IPS DF 4.7 (cell line): Measurements from ENCODE around the gene MBD3L3.
"Not testable (repeated sequence)": the region's sequence is repeated elsewhere in the genome, so short reads cannot be mapped to it uniquely, and the experiment has no call there.

Source experiments
- DNase-seq: peaks from one replicate; pipeline ENCODE4 v3.0.0-alpha.2; 2013; ENCODE audit warnings: low spot score; ENCODE audit errors: extremely low read depth

MBD3L3 gene

DNA sequence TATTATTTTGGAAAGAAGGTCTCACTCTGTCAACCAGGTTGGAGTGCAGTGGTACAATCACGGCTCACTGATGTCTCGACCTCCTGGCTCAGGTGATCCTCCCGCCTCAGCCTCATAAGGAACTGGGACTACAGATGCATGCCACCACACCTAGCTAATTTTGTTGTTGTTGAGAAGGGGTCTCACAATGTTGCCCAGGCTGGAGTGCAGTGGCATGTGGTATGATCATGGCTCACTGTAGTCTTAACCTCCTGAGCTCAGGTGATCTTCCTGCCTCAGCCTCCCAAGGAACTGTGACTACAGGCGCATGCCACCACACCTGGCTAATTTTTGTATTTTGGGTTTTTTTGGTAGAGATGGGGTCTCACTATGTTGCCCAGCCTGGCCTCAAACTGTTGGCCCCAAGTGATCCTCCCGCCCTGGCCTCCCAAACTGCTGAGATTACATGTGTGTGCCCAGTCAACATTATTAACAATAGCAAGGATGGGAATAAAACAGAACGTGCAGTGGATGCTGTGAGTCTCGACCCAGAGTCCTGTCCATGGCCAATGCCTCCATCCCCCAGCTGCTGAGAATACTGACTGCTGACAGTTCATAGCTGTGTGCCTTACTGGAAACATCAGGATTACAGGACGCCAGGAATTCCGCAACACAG lies 5.4 kb upstream of the MBD3L3 start:
- DNase-seq = no peak

DNA sequence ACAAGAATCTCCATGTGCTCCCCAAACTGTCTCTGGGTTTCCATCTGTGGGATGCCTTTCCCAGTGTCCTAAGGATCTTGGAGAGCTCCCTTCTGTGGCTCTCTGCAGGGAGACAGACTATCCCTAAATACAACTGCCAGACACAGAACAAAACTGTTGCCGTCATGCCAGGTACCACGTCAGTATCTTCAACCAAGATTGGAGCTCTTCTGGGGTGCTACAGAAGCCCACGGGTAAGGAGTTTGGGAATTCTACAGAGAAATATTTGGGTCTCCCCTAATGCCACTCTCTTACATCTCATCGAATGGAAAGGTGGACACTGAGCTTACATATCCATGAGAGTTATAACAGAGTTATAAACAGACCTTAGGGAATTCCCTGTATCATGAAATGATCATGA lies 4.9 kb upstream of the MBD3L3 start:
- no peak for DNase-seq

DNA sequence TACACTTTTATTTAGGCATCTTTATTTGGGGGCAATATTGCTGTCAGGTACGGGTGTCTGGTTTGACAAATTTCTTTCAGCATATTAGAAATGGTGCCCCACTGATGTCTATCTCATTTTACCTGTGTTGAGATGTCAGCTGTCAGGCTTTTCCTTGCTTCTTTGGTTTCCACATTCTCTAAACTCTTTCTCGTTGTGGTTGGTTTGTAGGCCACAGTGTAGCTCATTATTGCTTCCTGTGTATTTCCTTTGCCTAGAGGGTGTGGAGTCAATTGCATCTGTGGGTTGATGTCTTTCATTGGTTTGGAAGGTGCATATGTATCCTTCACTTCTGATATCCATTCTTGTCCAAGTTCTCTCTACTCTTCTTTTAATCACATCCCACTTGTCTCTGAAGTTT lies 1.5 kb upstream of the MBD3L3 start:
- DNase-seq = not testable (repeated sequence)

DNA sequence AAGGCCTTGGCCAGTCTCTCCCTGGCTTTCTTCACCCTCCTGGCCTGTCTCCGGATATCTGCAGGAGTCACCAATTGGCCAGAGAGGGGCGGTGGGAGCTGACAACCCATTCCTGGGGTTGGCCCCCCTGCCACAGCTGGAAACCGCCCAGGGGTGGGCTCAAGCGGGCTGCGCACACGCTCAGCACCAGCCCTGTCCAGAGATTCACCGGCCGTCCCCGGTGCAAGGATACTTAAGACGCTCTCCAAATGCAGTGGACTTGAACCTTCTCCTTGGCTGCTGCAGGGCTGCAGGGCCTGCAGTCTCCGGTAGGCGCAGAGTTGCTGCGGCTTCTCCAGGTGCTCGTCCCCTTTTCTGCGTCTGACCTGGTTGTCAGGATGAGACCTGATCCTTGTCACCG lies 2.1 kb downstream of the MBD3L3 start:
- not testable (repeated sequence) for DNase-seq

DNA sequence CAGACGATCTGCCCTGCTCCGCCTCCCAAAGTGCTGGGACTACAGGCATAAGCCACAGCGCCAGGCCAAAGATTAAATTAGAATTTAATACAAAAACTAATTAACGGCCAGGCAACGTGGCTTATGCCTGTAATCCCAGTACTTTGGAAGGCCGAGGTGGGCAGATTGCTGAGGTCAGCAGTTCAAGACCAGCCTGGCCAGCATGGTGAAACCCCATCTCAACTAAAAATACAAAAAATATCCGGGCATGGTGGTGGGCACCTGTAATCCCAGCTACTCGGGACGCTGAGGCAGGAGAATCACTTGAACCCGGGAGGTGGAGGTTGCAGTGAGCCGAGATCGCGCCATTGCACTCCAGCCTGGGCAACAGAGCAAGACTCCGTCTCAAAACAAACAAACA lies 2.8 kb downstream of the MBD3L3 start:
- DNase-seq = not testable (repeated sequence)

DNA sequence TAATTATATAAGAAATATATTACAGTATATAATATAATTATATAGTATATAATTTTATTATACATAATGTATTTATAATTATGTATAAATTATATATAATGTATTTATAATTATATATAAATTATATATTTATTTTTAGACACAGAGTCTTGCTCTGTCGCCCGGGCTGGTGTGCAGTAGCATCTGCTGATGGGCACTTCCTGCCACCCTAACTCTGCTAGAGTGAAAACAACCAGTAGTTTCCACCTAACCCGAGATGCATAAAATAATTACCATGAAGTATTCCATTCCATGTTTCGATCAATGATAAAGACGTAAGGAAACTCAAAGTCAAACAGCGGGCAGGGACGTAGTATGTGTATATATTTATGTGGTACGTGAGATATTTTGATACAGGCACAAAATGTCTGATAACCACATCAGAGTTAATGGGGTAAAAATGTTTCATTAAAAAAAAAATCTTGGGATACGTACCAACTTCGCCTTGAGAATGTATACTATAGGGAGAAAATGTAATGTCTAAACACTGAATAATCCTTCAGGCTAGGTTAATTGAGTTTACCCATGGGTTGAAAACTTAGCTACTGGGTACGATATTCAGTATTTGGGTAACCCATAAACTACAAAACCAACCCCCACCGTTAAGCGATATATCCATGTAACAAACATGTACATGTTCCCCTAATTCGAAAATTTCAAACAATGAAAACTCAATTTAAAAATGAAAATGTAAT lies 3.7 kb downstream of the MBD3L3 start:
- not testable (repeated sequence) for DNase-seq

DNA sequence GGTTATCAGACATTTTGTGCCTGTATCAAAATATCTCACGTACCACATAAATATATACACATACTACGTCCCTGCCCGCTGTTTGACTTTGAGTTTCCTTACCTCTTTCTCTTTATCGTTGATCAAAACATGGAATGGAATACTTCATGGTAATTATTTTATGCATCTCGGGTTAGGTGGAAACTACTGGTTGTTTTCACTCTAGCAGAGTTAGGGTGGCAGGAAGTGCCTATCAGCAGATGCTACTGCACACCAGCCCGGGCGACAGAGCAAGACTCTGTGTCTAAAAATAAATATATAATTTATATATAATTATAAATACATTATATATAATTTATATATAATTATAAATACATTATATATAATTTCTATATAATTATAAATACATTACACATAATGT lies 5.6 kb downstream of the MBD3L3 start:
- not testable (repeated sequence) for DNase-seq

DNA sequence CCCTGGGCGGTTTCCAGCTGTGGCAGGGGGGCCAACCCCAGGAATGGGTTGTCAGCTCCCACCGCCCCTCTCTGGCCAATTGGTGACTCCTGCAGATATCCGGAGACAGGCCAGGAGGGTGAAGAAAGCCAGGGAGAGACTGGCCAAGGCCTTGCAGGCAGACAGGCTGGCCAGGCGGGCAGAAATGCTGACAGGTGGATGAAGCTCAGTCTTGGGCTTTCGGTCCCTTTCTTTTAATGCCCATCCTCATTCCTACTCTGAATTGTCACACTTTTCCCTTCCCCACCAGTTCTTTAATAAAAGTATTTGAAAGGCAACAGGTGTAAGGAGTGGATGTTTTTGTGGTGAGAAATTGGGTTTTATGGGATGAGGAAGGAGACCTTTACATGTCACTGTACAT lies 7.1 kb downstream of the MBD3L3 start:
- not testable (repeated sequence) for DNase-seq

DNA sequence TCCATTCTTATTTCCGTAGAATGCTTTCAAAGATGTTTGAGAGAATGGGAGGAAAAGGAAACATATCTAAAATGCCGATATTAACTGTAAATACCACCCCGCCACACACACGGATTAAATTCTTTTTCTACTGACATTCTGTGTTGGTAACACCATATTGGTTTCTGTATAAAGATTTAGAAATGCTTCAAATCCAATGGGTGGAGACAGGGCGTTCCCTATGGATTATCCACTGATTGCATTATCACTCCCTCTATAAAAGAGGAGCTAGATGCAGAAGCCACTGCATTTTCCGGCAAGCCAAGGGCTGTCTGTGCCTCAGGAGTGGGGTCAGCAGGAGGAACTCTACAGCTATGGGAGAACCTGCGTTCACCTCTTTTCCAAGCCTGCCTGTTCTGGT lies 9.5 kb downstream of the MBD3L3 start, which contains the start of gene MBD3L2:
Gene MBD3L2 (plus strand): TSS at position 301 of the 400 bp plus-strand sequence. CDS start 53 bp downstream, at position 354.
- DNase-seq = not testable (repeated sequence)

DNA sequence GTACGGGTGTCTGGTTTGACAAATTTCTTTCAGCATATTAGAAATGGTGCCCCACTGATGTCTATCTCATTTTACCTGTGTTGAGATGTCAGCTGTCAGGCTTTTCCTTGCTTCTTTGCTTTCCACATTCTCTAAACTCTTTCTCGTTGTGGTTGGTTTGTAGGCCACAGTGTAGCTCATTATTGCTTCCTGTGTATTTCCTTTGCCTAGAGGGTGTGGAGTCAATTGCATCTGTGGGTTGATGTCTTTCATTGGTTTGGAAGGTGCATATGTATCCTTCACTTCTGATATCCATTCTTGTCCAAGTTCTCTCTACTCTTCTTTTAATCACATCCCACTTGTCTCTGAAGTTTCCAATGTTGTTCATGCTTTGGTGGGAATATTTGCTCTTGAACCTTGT lies 16.9 kb downstream of the MBD3L3 start:
- not testable (repeated sequence) for DNase-seq

DNA sequence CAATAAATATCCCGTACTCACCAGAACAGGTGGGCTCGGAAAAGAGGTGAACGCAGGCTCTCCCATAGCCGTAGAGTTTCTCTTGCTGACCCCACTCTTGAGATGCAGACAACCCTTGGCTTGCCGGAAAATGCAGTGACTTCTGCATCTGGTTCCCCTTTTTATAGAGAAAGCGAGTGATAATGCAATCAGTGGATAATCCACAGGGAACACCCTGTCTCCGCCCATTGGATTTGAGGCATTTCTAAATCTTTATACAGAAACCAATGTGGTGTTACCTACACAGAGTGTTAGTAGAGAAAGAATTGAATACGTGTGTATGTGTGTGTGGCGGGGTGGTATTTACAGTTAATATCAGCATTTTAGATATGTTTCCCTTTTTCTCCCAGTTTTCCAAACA lies 18.4 kb downstream of the MBD3L3 start, which contains the start of gene MBD3L4:
Gene MBD3L4 (minus strand): TSS at position 101 of the 400 bp plus-strand sequence. CDS start 35 bp downstream, at position 66.
- not testable (repeated sequence) for DNase-seq

DNA sequence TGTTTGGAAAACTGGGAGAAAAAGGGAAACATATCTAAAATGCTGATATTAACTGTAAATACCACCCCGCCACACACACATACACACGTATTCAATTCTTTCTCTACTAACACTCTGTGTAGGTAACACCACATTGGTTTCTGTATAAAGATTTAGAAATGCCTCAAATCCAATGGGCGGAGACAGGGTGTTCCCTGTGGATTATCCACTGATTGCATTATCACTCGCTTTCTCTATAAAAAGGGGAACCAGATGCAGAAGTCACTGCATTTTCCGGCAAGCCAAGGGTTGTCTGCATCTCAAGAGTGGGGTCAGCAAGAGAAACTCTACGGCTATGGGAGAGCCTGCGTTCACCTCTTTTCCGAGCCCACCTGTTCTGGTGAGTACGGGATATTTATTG lies 28.2 kb downstream of the MBD3L3 start, which contains the start of gene MBD3L5:
Gene MBD3L5 (plus strand): TSS at position 301 of the 400 bp plus-strand sequence. CDS start 34 bp downstream, at position 335.
- DNase-seq = not testable (repeated sequence)

DNA sequence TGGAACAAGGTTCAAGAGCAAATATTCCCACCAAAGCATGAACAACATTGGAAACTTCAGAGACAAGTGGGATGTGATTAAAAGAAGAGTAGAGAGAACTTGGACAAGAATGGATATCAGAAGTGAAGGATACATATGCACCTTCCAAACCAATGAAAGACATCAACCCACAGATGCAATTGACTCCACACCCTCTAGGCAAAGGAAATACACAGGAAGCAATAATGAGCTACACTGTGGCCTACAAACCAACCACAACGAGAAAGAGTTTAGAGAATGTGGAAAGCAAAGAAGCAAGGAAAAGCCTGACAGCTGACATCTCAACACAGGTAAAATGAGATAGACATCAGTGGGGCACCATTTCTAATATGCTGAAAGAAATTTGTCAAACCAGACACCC lies 29.7 kb downstream of the MBD3L3 start:
- not testable (repeated sequence) for DNase-seq

DNA sequence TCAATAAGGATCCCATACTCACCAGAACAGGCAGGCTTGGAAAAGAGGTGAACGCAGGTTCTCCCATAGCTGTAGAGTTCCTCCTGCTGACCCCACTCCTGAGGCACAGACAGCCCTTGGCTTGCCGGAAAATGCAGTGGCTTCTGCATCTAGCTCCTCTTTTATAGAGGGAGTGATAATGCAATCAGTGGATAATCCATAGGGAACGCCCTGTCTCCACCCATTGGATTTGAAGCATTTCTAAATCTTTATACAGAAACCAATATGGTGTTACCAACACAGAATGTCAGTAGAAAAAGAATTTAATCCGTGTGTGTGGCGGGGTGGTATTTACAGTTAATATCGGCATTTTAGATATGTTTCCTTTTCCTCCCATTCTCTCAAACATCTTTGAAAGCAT lies 37.1 kb downstream of the MBD3L3 start, which contains the start of gene MBD3L2B:
Gene MBD3L2B (minus strand): TSS at position 101 of the 400 bp plus-strand sequence. CDS start 34 bp downstream, at position 67.
- not testable (repeated sequence) for DNase-seq

DNA sequence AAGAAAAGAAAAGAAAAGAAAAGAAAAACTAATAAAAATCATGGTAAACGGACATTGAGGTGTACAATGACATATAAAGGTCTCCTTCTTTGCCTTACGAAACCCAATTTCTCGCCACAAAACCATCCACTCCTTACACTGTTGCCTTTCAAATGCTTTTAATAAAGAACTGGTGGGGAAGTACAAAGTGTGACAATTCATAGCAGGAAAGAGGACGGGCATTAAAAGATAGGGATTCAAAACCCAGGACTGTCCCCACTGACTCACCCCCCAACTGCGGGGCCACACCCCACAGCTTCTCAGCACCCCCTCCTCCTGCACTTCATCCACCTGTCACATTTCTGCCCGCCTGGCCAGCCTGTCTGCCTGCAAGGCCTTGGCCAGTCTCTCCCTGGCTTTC lies 39.6 kb downstream of the MBD3L3 start:
- no peak for DNase-seq

DNA sequence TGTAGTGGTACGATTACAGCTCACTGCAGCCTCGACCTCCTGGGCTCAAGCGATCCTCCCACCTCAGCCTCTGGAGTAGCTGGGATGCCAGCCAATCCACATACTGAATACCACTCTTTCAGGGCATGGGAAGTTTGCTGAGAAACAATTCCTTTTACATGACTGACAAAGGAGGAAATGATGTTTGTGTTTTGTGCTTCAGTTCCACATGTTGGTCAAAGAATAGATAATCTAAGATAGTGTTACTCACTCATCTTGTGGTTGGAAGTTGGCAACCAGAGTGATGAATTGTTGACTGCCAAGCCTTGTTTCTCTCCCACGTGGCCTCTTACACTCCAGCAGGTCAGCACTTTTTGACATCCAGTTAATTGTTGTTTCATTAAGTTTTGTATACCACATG lies 44.8 kb downstream of the MBD3L3 start:
- no peak for DNase-seq

DNA sequence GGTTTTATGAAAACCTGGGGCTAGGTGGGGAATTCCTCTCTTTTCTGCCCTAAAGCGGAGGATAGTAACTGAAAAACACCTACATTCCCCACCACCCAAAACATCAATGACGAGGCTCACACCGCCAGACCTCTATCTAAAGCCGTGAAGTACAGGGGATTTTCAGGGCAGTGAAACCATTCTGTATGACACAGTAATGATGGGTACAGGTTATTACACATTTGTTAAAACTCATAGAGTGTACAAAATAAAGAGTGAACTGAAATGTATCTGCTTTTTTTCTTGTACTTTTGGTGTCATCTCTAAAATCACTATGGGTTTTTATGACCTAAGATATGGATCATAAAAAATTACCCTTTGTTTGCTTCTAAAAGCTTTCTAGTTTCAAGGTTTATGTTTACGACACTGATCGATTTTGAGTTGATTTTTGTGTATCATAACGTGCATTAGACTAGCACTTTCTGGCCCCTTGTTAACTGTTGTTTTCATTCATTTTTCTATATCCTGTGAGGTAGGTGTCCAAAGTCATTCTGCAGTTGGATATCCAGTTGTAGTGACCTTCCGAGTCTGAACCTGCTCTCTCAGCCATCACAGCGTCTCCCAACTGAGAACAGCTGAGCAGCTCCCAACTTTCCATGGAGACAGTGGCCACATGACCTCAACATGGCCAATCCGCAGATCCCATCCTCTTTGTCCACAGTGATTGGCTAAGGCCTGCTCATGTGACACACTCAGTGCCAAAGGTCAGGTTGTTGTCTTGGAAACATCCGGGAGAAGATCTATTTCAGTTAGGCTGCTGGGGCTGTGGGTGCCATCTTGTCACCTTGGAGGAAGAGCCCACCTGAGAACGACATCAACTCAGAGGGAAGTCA lies 47.5 kb downstream of the MBD3L3 start:
- DNase-seq = no peak

DNA sequence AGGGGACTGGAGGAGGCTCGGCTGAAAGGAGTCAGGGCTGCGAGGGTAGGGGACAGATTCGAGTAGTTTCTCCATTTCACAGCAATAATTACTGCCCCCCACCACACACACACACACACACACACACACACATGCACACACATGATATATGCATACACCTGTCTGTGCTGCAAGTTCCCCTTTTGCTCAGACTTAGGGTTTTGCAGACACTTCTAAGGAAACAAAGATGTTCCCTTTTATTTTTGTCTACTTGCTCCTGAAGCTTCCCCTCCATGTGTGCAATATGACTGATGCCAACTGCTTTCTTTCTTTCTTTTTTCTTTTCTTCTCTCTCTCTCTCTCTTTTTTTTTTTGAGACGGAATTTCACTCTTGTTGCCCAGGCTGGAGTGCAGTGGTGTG lies 50.6 kb downstream of the MBD3L3 start:
- DNase-seq = no peak
